ENCODE measurements around the gene TIAM2. TPM values are rescaled to one million over a fixed set of nuclear protein-coding genes. Genes with fewer than 3 reads are reported as not detected.

TIAM2 gene
- total RNA-seq, 2 experiments from 2014 or later, result 2.5 to 3.8 TPM

DNA sequence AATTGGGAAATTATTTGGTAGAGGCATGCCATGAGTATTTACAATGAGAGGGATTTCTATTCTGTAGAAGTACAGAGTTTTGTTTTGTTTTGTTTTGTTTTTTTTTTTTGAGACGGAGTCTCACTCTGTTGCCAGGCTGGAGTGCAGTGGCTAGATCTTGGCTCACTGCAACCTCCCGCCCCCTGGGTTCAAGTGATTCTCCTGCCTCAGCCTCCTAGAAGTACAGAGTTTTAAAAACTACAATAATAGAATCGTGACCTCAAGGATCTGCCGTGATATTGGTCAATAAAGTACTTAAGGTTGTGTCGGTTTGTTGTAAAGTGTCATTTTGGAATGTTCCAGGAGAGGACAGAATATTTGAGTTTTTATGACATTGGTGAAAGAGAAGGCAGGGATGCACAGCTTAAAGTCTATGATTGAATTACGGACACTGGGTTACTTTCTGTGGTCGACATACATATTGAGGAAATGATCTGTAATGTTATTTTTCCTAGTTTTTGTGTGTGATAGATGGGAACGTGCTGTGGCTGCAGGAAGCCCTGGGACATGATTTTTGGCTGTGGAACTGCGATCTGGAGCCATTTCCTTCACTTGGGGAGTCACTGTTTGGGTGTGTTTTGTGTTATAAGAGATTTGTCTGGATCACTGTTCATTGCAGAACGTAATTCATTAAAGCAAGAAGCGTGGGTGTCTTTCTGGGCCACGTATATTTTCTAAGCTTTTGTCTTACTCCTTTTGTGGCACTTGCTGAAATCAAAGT lies 59.6 kb downstream of the TIAM2 start:
- Mint-ChIP-seq H3K27ac (no peak overlapping the region), H3K27me3 (no peaks in the 10 kb centered on the region)

DNA sequence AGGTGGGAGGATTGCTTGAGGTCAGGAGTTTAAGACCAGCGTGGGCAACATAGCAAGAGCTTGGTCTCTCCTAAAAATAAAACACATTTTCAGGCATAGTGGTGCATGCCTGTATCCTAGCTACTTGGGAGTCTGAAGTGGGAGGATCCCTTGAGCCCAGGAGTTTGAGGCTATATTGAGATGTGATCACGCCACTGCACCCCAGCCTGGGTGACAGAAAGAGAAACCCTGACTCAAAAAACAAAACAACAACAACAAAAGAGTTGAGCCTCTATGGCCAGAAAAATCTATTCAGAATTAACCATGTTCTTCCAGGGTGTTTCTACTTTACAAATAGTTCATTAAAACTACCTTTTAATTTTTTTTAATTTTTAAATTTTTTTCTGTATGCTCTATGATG lies 60.6 kb downstream of the TIAM2 start:
- no peak overlapping the region for H3K4me3 Mint-ChIP-seq
- DNase-seq, result no peak
- H3K27ac Mint-ChIP-seq, result no peak overlapping the region
- H3K9me3 Mint-ChIP-seq, result peaks cover 3% of the 10 kb centered on the region
- no peaks in the 10 kb centered on the region for H3K27me3 Mint-ChIP-seq
- peaks cover 3% of the 10 kb centered on the region for H3K36me3 Mint-ChIP-seq
- peaks cover 8% of the 10 kb centered on the region for H3K4me1 Mint-ChIP-seq

More for the DNA sequence above, 59.6 kb downstream of the TIAM2 start:
- H3K36me3 Mint-ChIP-seq, result peaks cover 3% of the 10 kb centered on the region
- no peak overlapping the region for H3K4me3 Mint-ChIP-seq
- peaks cover 3% of the 10 kb centered on the region for H3K9me3 Mint-ChIP-seq
- H3K4me1 Mint-ChIP-seq, result peaks cover 16% of the 10 kb centered on the region
- DNase-seq, result no peak

DNA sequence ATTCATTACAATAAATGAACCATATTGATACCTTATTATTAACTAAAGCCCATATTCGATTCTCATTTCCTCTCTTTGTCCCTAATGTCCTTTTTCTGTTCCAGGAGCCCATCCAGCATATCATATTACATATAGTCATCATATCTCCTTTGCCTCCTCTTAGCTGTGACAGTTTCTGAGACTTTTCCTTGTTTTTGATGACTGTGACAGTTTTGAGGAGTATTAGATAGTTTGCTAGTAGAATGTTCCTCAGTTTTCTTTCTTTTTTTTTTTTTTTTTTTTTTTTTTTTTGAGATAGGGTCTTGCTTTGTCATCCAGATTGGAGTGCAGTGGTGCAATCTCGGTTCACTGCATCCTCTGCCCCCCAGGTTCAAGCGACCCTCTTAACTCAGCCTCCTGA lies 61.6 kb downstream of the TIAM2 start:
- H3K9me3 Mint-ChIP-seq, result no peaks in the 10 kb centered on the region
- H3K27ac Mint-ChIP-seq, result no peak overlapping the region
- H3K36me3 Mint-ChIP-seq, result no peaks in the 10 kb centered on the region
- DNase-seq, result no peak
- no peak overlapping the region for H3K4me3 Mint-ChIP-seq
- no peaks in the 10 kb centered on the region for H3K27me3 Mint-ChIP-seq
- H3K4me1 Mint-ChIP-seq, result no peaks in the 10 kb centered on the region

DNA sequence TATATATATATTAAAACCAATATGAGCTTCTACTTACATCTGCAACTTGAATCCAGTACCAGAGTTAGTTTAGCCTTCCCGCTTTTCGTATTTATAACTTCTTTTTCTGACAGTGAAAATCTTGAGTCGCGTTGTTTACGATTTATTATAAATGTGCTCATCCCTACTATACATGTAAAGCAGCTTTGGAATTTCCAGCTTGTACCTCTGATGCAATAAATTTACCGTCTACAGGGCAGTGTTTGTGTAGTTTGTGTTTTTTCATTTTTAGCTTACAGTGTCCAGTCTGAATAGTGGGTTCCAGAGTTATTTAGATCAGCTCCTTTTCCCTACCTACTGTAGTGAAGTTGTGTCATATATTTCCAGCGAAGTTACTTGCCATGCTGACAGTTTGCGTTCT lies 66.3 kb downstream of the TIAM2 start:
- H3K9me3 Mint-ChIP-seq, result no peaks in the 10 kb centered on the region
- H3K4me1 Mint-ChIP-seq, result no peaks in the 10 kb centered on the region
- no peaks in the 10 kb centered on the region for H3K27me3 Mint-ChIP-seq
- H3K27ac Mint-ChIP-seq, result no peak overlapping the region
- H3K4me3 Mint-ChIP-seq, result no peak overlapping the region
- DNase-seq, result no peak
- no peaks in the 10 kb centered on the region for H3K36me3 Mint-ChIP-seq

DNA sequence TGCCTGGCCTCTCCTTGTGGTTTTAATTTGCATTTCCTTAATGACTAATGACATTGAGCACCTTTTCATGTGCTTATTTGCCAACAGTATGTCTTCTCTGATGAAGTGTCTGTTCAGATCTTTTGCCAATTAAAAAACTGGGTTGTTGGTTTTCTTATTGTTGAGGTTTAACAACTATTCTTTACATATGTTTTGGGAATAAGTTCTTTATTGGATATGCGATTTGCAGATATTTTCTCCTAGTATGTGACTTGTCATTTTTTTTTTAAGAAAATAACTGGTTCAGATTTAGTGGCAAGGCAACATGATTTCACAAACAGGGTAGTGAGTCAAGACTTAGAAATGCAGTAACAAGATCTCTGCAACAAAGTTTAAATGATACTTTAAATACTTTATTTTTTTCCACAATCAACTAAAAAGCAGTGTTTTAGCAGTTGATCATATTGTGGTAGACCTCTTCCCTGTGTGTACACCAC lies 67.8 kb downstream of the TIAM2 start:
- H3K4me3 Mint-ChIP-seq, result no peak overlapping the region
- no peak for DNase-seq
- H3K4me1 Mint-ChIP-seq, result no peaks in the 10 kb centered on the region
- H3K9me3 Mint-ChIP-seq, result no peaks in the 10 kb centered on the region
- H3K27ac Mint-ChIP-seq, result no peak overlapping the region
- H3K27me3 Mint-ChIP-seq, result peaks cover 2% of the 10 kb centered on the region
- no peaks in the 10 kb centered on the region for H3K36me3 Mint-ChIP-seq

- no peak for DNase-seq
- Mint-ChIP-seq H3K4me1 (no peaks in the 10 kb centered on the region), H3K9me3 (no peaks in the 10 kb centered on the region), H3K4me3 (no peak overlapping the region), H3K36me3 (no peaks in the 10 kb centered on the region), H3K27ac (no peak overlapping the region), H3K27me3 (peaks cover 11% of the 10 kb centered on the region)
Observed at GRCh38 chr6:155064303-155064702, 69.2 kb downstream of the TIAM2 start.

DNA sequence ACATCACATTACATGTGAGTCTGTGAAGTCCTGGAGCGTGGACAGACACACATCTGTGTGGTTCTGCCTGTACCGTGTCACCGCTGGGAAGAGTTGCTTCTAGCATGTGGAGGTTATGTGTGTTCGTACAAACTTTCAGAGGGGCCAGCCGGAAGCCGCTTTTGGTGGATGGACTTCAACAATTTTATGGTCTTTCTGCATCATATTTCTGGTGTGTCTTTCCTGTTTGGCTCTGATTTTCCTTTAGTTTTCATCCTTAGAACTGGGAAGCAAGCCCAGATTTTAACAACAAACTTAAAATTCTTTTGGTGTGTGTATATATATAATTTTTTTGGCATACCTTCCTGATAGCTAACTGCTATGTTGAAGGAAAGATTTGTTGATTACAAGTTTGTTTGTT lies 71.2 kb downstream of the TIAM2 start:
- Mint-ChIP-seq H3K4me1 (no peaks in the 10 kb centered on the region), H3K36me3 (no peaks in the 10 kb centered on the region), H3K27ac (no peak overlapping the region), H3K27me3 (peaks cover 11% of the 10 kb centered on the region), H3K4me3 (no peak overlapping the region), H3K9me3 (no peaks in the 10 kb centered on the region)
- DNase-seq, result no peak

GRCh38 chr6:155066921-155067680 lies 72.0 kb downstream of the TIAM2 start:
- H3K27me3 Mint-ChIP-seq, result peaks cover 12% of the 10 kb centered on the region
- DNase-seq, result no peak
- H3K27ac Mint-ChIP-seq, result no peak overlapping the region
- H3K4me1 Mint-ChIP-seq, result no peaks in the 10 kb centered on the region
- no peak overlapping the region for H3K4me3 Mint-ChIP-seq
- no peaks in the 10 kb centered on the region for H3K36me3 Mint-ChIP-seq
- no peaks in the 10 kb centered on the region for H3K9me3 Mint-ChIP-seq

DNA sequence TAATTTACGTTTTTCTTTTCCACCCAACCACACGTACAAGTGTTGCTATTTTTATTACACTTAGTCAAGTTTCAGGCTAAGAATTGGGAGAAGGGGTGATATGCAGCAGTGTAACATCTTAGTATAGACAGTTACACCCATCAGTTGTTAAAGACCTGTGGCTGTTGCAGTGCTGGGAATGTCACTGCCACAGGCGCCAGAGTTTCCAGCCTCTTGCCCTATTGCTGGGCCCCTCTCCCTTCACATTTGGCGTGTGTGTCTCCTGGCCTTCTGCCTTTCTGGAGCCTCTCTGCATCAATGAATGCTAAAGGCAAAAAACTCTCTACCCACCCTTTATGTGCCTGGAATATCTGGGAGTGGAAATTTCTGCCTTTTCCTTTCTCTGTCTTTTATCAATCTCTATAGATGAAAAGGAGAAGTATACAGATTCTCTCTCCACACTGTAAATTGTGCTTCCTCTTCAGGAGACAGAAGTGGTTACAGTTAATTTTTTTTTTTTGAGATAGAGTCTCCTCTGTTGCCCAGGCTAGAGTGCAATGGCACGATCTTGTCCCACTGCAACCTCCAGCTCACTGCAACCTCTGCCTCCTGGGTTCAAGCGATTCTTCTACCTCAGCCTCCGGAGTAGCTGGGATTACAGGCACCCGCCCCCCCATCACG lies 73.0 kb downstream of the TIAM2 start:
- Mint-ChIP-seq H3K36me3 (no peaks in the 10 kb centered on the region), H3K4me3 (no peak overlapping the region), H3K4me1 (no peaks in the 10 kb centered on the region), H3K27ac (no peak overlapping the region), H3K27me3 (peaks cover 19% of the 10 kb centered on the region), H3K9me3 (no peaks in the 10 kb centered on the region)
- no peak for DNase-seq

- Mint-ChIP-seq H3K4me1 (no peaks in the 10 kb centered on the region), H3K9me3 (no peaks in the 10 kb centered on the region), H3K4me3 (no peak overlapping the region), H3K27me3 (peaks cover 19% of the 10 kb centered on the region), H3K36me3 (no peaks in the 10 kb centered on the region), H3K27ac (no peak overlapping the region)
- DNase-seq, result no peak
Observed at GRCh38 chr6:155069543-155069942, 74.4 kb downstream of the TIAM2 start.

DNA sequence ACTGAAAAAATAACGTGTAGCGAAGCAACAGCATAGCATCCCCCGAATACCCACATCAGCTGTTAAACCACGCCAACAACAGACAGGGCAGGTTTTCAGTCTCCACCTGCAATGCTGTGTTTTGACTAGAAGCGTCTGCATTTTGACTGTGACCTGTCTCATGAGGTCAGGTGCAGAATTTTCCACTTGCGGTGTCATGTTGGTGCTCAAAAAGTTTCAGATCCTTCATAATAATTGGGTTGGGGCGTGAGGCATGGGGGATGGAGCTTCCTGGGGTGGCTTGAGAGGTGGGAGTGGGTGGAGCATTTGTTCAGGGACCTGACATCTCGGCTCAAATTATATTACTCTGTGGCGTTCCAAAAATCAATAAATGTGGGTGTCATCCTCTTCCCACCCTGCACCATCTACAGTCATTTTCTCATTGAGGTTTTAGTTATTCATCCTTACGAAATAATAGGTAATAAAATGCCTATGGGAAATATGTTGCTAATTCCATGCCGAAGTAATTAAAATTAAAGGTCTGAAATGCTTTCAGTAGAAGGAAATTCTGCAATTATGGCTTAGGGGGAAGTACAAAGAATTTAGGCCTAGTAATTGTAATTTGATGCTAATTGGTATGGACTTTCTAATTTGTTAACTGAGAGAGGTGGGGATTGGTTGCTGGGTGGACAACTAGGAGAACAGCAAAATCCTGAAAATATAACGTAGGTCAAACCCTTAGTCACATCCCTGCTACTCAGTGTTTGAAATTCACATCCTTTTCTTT lies 81.0 kb downstream of the TIAM2 start:
- DNase-seq, result peak; percentile 5
- no peak overlapping the region for H3K4me3 Mint-ChIP-seq
- no peak overlapping the region for H3K27ac Mint-ChIP-seq
- H3K4me1 Mint-ChIP-seq, result peaks cover 23% of the 10 kb centered on the region
- H3K36me3 Mint-ChIP-seq, result no peaks in the 10 kb centered on the region
- peaks cover 16% of the 10 kb centered on the region for H3K27me3 Mint-ChIP-seq
- H3K9me3 Mint-ChIP-seq, result no peaks in the 10 kb centered on the region

DNA sequence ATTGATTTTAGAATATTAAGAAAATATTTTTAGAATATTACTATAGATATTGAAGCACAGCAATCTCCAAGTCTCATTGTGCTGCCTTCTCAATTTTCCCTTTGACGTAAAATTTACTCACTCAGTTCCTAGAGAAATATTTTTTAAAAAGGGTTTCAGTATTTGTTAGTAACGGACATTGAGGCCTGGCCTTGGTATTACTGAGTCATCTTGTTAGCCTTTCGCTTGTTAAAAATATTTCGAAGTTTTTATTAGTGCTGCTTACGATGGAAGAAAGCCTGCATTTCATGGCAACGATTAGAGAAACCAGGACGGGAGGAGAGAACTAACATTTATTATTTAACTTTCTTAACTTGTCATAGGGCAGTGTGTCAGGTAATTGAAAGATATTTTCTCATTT lies 82.2 kb downstream of the TIAM2 start:
- peaks cover 13% of the 10 kb centered on the region for H3K27me3 Mint-ChIP-seq
- DNase-seq, result no peak
- H3K4me1 Mint-ChIP-seq, result peaks cover 24% of the 10 kb centered on the region
- H3K4me3 Mint-ChIP-seq, result no peak overlapping the region
- H3K36me3 Mint-ChIP-seq, result no peaks in the 10 kb centered on the region
- no peaks in the 10 kb centered on the region for H3K9me3 Mint-ChIP-seq
- no peak overlapping the region for H3K27ac Mint-ChIP-seq

DNA sequence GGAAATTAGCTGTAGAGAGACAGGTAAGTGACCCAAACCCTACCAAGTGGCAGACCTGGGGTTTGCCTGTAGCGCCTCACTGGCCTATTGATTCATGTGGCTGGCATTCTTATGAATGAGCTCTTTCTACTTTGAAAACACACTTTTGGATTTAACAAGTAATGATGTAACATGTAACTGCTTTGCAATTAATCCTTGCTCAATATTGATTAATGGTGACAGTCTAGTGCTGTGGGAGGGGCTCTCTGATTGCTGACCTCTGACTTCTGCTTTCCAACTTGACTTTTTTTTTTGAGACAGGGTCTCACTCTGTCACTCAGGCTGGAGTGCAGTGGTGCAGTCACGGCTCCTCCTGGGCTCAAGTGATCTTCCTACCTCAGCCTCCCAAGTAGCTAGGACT lies 82.7 kb downstream of the TIAM2 start:
- Mint-ChIP-seq H3K4me1 (peaks cover 24% of the 10 kb centered on the region), H3K4me3 (no peak overlapping the region), H3K27me3 (peaks cover 8% of the 10 kb centered on the region), H3K27ac (no peak overlapping the region), H3K36me3 (no peaks in the 10 kb centered on the region), H3K9me3 (no peaks in the 10 kb centered on the region)
- DNase-seq, result no peak

DNA sequence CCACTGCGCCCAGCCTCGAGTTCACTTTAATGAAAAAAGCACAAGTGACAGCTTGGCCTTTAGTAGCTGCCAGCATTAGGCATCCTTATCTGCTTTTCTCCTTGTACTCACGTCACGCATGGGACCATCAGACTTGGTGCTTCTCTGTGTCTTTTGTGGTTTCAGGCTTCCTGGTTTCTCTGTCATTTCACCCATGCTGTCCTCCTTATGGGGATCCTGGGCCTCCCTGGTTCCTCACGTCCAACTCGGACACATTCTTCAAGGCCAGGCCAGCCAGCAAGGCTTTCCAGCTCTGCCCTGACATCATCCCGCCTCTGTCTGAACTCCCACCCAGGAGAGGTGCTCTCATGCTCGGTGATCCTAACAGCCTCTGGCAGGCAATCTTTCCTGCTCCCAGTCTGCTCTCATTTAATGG lies 83.2 kb downstream of the TIAM2 start:
- no peaks in the 10 kb centered on the region for H3K36me3 Mint-ChIP-seq
- no peak overlapping the region for H3K4me3 Mint-ChIP-seq
- H3K4me1 Mint-ChIP-seq, result peaks cover 24% of the 10 kb centered on the region
- no peak for DNase-seq
- no peaks in the 10 kb centered on the region for H3K9me3 Mint-ChIP-seq
- H3K27me3 Mint-ChIP-seq, result peaks cover 11% of the 10 kb centered on the region
- H3K27ac Mint-ChIP-seq, result no peak overlapping the region
